Ectodermal cell (in vitro differentiated cells): ENCODE data around the gene VAX1. TPM values are rescaled to one million over a fixed set of nuclear protein-coding genes. Genes with fewer than 3 reads are reported as not detected.
"Not testable (repeated sequence)": the region's sequence is repeated elsewhere in the genome, so short reads cannot be mapped to it uniquely, and the experiment has no call there.

ENCODE experiments used
- H3K27ac ChIP-seq: 2 replicates; pipeline ENCODE4 v1.7.0; 2013; ENCODE audit warnings: mild to moderate bottlenecking, low read depth, low read length; ENCODE audit not compliant: insufficient read depth, poor library complexity, severe bottlenecking
- H3K27me3 ChIP-seq: 2 replicates; pipeline ENCODE4 v1.7.0; 2013; ENCODE audit warnings: mild to moderate bottlenecking, low read length; ENCODE audit not compliant: insufficient read depth, control insufficient read depth, poor library complexity, severe bottlenecking
- H3K36me3 ChIP-seq: one replicate; pipeline ENCODE4 v1.7.0; 2013; ENCODE audit warnings: low read length; ENCODE audit not compliant: control insufficient read depth, insufficient read depth
- H3K4me1 ChIP-seq: one replicate; pipeline ENCODE4 v1.7.0; 2013; ENCODE audit warnings: low read length; ENCODE audit not compliant: control insufficient read depth, insufficient read depth
- H3K4me3 ChIP-seq: 2 replicates; pipeline ENCODE4 v1.7.0; 2013; ENCODE audit warnings: low read depth, low read length, control low read depth; ENCODE audit not compliant: insufficient read depth
- H3K9me3 ChIP-seq: 2 replicates; pipeline ENCODE4 v1.7.0; 2013; ENCODE audit warnings: mild to moderate bottlenecking, low read length, moderate library complexity; ENCODE audit not compliant: control insufficient read depth
- WGBS, 2 experiments: methylation state at CpG; one replicate each; pipeline ENCODE4 v1.1.7; 2013; ENCODE audit warnings: missing lambda C conversion rate in 2 of 2; 5-methylcytosine and 5-hydroxymethylcytosine counted together
- polyA plus RNA-seq, 4 experiments: library from polyadenylated mRNA; stranded (reverse); fragments of 50-300 nt; gene quantifications; one replicate each; pipeline ENCODE4 v1.2.3, GENCODE V29; 2013

The VAX1 gene, protein sequence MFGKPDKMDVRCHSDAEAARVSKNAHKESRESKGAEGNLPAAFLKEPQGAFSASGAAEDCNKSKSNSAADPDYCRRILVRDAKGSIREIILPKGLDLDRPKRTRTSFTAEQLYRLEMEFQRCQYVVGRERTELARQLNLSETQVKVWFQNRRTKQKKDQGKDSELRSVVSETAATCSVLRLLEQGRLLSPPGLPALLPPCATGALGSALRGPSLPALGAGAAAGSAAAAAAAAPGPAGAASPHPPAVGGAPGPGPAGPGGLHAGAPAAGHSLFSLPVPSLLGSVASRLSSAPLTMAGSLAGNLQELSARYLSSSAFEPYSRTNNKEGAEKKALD
- polyA plus RNA-seq (2013, experiment 1 of 4), result not detected
- 0.14 TPM for polyA plus RNA-seq (2013, experiment 2 of 4)
- 0.21 TPM for polyA plus RNA-seq (2013, experiment 3 of 4)
- 0.08 TPM for polyA plus RNA-seq (2013, experiment 4 of 4)

- 1% methylated on average over 61 to 63 of the region's 65 CpGs for WGBS, 2 experiments
- Histone ChIP-seq H3K27ac (no peak within 1 kb of the TSS), H3K4me1 (peaks cover 19% of the 10 kb centered on the region), H3K4me3 (peak within 1 kb of the TSS; percentile 33), H3K9me3 (no peaks in the 10 kb centered on the region), H3K36me3 (no peaks in the 10 kb centered on the region), H3K27me3 (peaks cover 100% of the 10 kb centered on the region)
Measured at GRCh38 chr10:117137911-117138642, at the start of gene VAX1. Gene VAX1 (minus strand): TSS chr10:117138270. CDS start chr10:117138056, 214 bp downstream.

DNA sequence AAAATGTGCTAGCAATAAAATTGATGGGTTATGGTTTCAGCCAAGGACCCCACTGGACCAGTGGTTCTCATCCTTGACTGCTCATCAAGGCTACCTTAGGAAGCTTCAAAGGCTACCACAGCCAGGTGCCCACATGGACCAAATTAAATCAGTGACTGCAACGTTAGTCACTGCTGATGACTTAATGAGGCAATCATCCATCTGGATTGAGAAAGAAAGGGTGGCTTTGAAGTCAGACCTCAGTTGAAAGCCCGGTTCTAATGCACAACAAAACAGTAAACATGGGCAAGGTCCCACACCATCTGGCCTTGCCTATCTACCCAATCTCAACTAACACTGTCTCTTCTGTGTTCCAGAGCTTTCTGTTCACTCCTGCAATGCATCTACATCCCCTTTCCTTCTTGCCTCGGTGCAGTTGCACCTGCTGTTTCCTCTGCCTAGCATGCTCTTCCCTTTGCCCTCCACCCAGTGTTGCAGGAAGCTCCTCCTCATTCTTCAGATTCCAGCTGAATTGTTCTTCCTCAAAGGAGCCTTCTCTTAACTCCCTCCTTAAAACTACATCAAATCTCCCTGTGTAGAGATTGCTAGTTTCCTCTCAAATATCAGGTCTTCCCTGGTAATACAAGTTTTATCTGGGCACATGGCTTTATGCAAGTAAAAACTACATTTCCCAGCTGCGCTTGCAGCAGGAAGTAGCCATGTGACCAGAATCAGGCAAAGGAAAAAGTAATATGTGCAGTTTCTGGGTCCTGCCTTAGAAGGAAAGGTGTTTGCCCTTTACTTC, 49.0 kb upstream of the VAX1 start:
- 74 to 75% methylated on average over 4 of the region's 4 CpGs for WGBS, 2 experiments
- Histone ChIP-seq H3K36me3 (no peaks in the 10 kb centered on the region), H3K27me3 (no peaks in the 10 kb centered on the region), H3K27ac (no peak overlapping the region), H3K4me1 (no peaks in the 10 kb centered on the region), H3K9me3 (no peaks in the 10 kb centered on the region), H3K4me3 (no peak overlapping the region)

DNA sequence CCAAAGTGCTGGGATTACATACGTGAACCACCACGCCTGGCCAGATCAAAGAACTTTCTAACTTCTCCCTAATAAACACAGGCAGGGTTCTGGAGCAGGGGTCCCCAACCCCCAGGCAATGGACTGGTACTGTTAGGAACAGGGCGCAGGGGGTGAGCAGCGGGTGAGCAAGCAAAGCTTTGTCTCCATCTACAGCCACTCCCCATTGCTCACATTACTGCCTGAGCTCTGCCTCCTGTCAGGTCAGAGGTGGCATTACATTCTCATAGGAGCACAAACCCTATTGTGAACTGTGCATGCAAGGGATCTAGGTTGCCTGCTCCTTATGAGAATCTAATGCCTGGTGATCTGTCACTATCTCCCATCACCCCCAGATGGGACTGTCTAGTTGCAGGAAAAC, 47.7 kb upstream of the VAX1 start:
- H3K9me3 ChIP-seq, H3K27ac ChIP-seq, H3K27me3 ChIP-seq, H3K36me3 ChIP-seq, H3K4me3 ChIP-seq, H3K4me1 ChIP-seq: not testable (repeated sequence)
- WGBS, 2 experiments, result 90 to 97% methylated on average over 4 of the region's 4 CpGs

GRCh38 chr10:117184821-117185220, 46.8 kb upstream of the VAX1 start:
- Histone ChIP-seq H3K9me3 (no peaks in the 10 kb centered on the region), H3K27me3 (no peaks in the 10 kb centered on the region), H3K4me3 (no peak overlapping the region), H3K27ac (no peak overlapping the region), H3K36me3 (no peaks in the 10 kb centered on the region), H3K4me1 (no peaks in the 10 kb centered on the region)
- WGBS, 2 experiments, result 86 to 89% methylated on average over 3 of the region's 3 CpGs

DNA sequence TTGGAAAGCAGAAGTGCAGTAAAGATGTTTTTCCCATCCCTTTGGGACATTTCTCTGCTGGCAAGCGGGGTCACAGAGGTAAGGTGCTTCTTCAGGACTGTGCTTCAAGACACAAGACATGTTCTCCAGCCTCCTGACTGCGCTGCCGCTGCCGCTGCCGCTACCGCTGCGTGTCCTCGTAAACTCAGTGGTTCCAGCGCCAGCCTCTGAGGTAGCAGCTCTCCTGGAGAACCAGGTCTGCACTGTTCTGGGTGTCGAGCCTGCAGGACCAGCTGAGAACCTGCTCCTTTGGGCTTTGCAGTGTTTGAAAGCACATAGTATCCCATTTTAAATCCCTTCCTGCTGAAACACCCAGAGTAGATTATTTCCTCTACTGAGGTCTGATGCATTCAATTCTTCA, 46.2 kb upstream of the VAX1 start:
- H3K9me3 ChIP-seq, result no peaks in the 10 kb centered on the region
- no peaks in the 10 kb centered on the region for H3K27me3 ChIP-seq
- WGBS, 2 experiments, result 94 to 95% methylated on average over 10 of the region's 10 CpGs
- no peaks in the 10 kb centered on the region for H3K4me1 ChIP-seq
- H3K27ac ChIP-seq, result no peak overlapping the region
- H3K36me3 ChIP-seq, result no peaks in the 10 kb centered on the region
- H3K4me3 ChIP-seq, result no peak overlapping the region

GRCh38 chr10:117178190-117178589, 40.1 kb upstream of the VAX1 start:
- Histone ChIP-seq H3K36me3 (no peaks in the 10 kb centered on the region), H3K9me3 (no peaks in the 10 kb centered on the region), H3K4me3 (no peak overlapping the region), H3K4me1 (no peaks in the 10 kb centered on the region), H3K27ac (no peak overlapping the region), H3K27me3 (peaks cover 32% of the 10 kb centered on the region)
- 95 to 96% methylated on average over 3 of the region's 3 CpGs for WGBS, 2 experiments

GRCh38 chr10:117175901-117176534, 37.9 kb upstream of the VAX1 start:
- peak overlapping the region; percentile 35 for H3K4me3 ChIP-seq
- H3K4me1 ChIP-seq, result no peaks in the 10 kb centered on the region
- WGBS, 2 experiments, result 28 to 29% methylated on average over 11 to 12 of the region's 12 CpGs
- no peak overlapping the region for H3K27ac ChIP-seq
- H3K36me3 ChIP-seq, result no peaks in the 10 kb centered on the region
- H3K27me3 ChIP-seq, result peaks cover 53% of the 10 kb centered on the region
- no peaks in the 10 kb centered on the region for H3K9me3 ChIP-seq

DNA sequence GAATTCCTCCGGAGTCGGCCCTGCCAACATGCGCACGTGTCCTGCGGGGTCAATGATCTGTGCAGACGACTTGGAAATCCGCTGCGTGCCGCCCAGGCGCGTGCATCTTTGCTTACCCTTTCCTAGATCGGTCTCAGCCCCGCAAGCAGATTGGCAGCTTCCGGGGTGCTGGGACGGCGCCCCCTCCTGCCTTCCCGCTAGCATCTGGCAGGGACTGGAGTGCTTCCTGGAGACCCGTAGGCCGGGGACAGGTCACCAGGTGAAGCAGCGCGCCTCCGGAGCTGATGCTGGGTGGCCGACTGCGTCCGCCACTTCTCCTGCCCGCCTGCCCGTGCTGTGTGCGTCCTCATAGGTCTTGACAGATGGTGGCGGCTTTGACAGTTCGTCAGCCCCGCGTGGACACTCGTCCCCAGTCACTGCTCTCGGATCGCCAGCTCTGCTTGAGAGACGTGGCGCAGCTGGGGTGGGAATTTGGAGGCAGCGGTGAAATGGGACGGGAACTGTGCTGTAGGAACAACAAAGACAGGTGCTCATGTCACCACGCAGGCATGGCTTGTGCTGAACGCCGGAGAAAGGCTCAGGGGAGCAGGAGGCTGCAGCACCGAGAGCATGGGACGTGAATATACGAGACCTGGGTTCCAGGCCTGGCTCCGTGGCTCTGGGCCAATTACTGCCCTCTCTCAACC, 37.3 kb upstream of the VAX1 start:
- 3% methylated on average over 46 of the region's 46 CpGs for WGBS, 2 experiments
- no peaks in the 10 kb centered on the region for H3K36me3 ChIP-seq

DNA sequence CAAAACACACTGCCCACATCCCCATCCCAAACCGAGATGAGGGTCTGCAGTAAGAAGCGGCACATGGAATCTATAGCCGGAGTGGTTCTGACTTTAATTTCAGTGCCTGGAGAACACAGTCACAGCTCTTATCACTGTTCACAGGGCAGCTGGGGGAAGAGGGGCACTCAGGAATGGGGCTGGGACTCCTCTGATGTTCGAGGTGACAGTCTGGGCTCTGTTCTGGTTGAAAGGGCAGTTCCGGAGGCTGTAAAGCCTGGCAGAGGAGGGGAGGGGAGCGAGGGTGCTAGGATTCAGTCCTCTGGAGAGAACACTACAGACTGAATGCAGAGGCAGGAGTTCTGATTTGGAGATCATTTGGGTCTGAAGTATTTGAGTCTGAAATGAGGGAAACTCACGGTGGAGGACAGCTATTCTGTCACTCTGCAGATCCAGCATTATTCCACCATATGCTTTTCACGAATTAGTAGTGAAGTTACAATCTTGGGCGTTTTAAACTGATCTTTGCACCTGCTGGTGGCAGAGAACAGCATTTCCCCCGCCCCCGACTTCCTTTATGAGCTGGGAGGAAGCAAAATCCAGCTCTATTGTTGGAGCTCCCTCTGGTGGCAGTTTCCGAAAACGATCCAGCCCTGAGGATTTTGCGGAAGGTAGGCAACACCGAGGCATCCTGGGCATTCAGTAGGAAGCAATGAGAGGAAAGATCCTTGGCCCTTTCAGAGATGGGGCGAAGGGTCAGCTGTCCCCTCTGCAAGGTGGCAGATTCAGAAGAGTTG, 36.6 kb upstream of the VAX1 start:
- H3K4me1 ChIP-seq, result no peaks in the 10 kb centered on the region
- no peaks in the 10 kb centered on the region for H3K36me3 ChIP-seq
- 12 to 14% methylated on average over 16 of the region's 16 CpGs for WGBS, 2 experiments
- no peaks in the 10 kb centered on the region for H3K9me3 ChIP-seq
- peaks cover 67% of the 10 kb centered on the region for H3K27me3 ChIP-seq
- no peak overlapping the region for H3K27ac ChIP-seq
- H3K4me3 ChIP-seq, result peak overlapping the region; percentile 35

More for the DNA sequence above, 37.3 kb upstream of the VAX1 start:
- Histone ChIP-seq H3K4me3 (peak overlapping the region; percentile 35), H3K27me3 (peaks cover 60% of the 10 kb centered on the region), H3K9me3 (no peaks in the 10 kb centered on the region), H3K27ac (no peak overlapping the region), H3K4me1 (no peaks in the 10 kb centered on the region)
